ENCODE data around the gene CPNE5.

CPNE5 gene

DNA sequence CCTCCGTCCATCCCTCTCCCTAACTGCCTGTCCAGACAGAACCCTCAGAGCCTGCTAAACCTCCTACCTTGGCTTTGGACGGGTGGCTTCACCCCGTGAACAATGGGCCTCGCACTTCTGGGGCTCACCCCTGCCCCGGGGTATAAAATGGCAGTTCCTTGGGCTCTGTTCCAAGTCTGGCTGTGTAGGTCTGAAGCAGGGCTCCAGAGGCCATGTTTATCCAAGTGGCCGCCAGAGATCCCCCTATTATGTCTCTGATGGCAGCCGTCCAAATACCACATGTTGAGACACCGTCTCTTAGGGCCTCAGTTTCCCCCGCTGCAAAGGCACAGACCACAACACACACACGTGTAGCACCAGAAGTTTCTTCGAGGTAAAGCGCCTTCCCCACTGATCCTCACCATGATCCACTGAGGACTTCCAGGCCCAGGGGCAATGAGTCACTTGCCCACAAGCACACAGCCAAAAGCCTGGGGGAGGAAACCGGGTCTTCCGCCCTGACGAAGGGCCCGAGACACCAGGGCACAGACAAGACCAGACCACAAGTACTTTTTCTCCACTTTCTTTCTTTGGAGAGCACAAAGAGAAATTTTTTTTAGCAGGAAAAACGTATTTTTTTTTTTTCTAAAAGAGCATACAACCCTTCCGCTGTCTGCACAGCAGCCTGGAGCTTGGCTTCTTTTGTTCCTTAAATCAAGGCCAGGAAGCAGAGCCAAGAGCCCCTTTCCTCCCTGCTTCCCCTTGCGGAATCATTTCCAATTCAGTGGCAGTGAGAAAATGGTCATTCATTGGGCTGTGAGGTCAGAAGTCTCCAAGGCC lies 11.8 kb downstream of the CPNE5 start:
- peak; percentile 90 for DNase-seq (ENCODE audit: low read depth, low spot score)
- in situ Hi-C loops (cut with HindIII; ENCODE audit: low sequenced_read_pairs) = no loop called here
- TF ChIP-seq, protein P1, sequence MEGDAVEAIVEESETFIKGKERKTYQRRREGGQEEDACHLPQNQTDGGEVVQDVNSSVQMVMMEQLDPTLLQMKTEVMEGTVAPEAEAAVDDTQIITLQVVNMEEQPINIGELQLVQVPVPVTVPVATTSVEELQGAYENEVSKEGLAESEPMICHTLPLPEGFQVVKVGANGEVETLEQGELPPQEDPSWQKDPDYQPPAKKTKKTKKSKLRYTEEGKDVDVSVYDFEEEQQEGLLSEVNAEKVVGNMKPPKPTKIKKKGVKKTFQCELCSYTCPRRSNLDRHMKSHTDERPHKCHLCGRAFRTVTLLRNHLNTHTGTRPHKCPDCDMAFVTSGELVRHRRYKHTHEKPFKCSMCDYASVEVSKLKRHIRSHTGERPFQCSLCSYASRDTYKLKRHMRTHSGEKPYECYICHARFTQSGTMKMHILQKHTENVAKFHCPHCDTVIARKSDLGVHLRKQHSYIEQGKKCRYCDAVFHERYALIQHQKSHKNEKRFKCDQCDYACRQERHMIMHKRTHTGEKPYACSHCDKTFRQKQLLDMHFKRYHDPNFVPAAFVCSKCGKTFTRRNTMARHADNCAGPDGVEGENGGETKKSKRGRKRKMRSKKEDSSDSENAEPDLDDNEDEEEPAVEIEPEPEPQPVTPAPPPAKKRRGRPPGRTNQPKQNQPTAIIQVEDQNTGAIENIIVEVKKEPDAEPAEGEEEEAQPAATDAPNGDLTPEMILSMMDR (IDR thresholded peaks at IDR 0.05; ENCODE audit: low read depth, low read length) = no peak
- H3K4me3 ChIP-seq (ENCODE audit: low read depth, low read length) = no peak overlapping the region

DNA sequence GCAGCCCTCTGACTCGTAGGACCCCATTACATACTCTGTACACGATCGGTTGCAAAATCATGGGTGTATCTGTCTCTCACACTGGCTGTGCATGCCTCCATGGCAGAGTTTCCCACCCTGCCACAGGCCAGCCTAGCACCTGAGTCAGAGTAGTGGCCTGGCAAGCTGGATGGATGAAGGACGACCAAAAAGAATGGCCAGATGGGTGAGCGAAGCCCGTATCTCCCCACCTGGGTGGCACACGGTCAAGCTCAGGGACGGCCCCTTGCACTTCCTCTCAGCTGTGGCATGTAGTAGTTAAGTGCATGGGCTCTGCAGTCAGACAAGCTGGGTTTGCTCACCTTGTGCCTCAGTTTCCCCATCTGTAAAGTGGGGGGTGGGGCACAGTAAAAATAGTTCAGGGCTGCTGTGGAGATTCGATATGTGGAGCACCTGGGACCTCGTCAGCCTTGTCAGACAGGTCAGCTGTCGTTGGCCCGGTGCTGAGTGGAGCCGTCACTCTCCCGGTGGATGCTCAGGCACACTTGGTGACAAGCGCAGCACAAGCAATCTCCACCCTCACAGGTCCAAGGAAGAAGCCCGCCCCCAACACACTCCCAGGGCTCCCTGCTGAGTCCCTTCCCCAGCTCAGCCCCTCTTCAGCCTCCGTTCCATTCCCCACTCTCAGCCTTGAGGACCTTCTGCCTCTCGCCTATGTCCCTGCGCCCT lies 12.6 kb downstream of the CPNE5 start:
- TF ChIP-seq, protein P1 (IDR thresholded peaks at IDR 0.05; ENCODE audit: low read depth, low read length) = no peak
- H3K4me3 ChIP-seq (ENCODE audit: low read depth, low read length) = no peak overlapping the region
- in situ Hi-C loops (cut with HindIII; ENCODE audit: low sequenced_read_pairs) = no loop called here
- no peak for DNase-seq (ENCODE audit: low read depth, low spot score)

GRCh38 chr6:36825994-36826393 lies 13.2 kb downstream of the CPNE5 start:
- no peak for DNase-seq (ENCODE audit: low read depth, low spot score)
- in situ Hi-C loops (cut with HindIII; ENCODE audit: low sequenced_read_pairs) = no loop called here
- TF ChIP-seq, protein P1 (IDR thresholded peaks at IDR 0.05; ENCODE audit: low read depth, low read length) = no peak
- no peak overlapping the region for H3K4me3 ChIP-seq (ENCODE audit: low read depth, low read length)

GRCh38 chr6:36825452-36825851 lies 13.8 kb downstream of the CPNE5 start:
- H3K4me3 ChIP-seq (ENCODE audit: low read depth, low read length) = no peak overlapping the region
- TF ChIP-seq, protein P1 (IDR thresholded peaks at IDR 0.05; ENCODE audit: low read depth, low read length) = no peak
- no peak for DNase-seq (ENCODE audit: low read depth, low spot score)
- in situ Hi-C loops (cut with HindIII; ENCODE audit: low sequenced_read_pairs) = no loop called here

DNA sequence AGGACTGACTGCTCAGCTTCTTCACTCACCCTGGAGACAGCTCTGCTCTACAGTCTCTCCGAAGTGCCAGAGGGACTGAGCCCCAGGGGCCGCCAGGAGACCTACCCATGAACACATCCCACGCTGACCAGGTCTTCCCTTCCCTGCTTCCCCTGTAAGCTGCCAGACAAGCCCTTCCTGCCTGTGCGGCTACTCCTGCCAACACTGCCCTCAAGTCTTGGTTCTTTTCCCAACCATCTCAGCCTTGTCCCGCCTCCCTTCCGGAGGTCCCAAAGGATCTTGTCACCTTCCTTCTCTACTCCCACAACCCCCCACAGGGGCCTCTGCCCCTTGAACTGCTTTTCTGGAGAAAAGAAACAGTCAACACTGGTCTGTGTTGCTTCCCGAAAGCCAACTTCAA lies 15.0 kb downstream of the CPNE5 start:
- TF ChIP-seq, protein P1 (IDR thresholded peaks at IDR 0.05; ENCODE audit: low read depth, low read length) = no peak
- in situ Hi-C loops (cut with HindIII; ENCODE audit: low sequenced_read_pairs) = no loop called here
- DNase-seq (ENCODE audit: low read depth, low spot score) = no peak

DNA sequence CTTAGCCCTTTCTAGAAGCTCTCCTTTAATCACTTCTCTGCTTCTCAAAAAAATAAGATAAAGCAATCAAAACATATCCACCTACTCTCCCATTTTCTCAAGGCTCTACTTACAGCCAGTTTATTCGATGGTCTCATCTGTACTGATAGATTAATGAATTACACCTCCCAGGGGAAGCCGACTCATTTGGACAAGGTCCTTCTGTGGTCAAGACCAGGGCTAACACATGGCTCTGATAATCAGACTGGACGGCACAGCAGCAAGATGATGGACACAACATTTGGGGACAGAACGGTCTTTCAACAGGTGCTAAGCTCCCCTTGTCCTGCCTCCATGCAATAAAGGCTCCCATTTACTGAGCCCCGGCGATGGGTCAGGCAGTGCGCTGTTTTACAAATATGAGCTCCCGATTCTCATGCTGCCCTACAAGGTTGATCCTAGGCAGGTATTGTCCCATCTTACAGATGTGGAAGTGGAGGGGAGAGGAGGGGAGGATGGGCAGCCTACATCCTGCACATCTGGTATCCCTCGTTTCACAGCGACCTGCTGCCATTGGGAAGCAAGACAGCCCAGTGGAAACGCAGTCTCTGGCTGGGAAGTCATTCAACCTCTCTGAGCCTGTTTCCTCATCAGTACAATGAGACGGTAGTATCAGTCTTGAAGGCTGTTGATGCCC lies 15.7 kb downstream of the CPNE5 start:
- no peak overlapping the region for H3K4me3 ChIP-seq (ENCODE audit: low read depth, low read length)
- in situ Hi-C loops (cut with HindIII; ENCODE audit: low sequenced_read_pairs) = no loop called here
- TF ChIP-seq, protein P1 (IDR thresholded peaks at IDR 0.05; ENCODE audit: low read depth, low read length) = no peak
- no peak for DNase-seq (ENCODE audit: low read depth, low spot score)

More for the DNA sequence above, 15.0 kb downstream of the CPNE5 start:
- no peak overlapping the region for H3K4me3 ChIP-seq (ENCODE audit: low read depth, low read length)
